HUES64 (cell line): ENCODE results near the gene TMEM130. TPM values are rescaled to one million over a fixed set of nuclear protein-coding genes. Genes with fewer than 3 reads are reported as not detected.

Source experiments
- H3K27ac ChIP-seq: 2 replicates; pipeline ENCODE4 v1.7.0; 2013; ENCODE audit warnings: low read depth, low read length, inconsistent platforms
- H3K27me3 ChIP-seq: 2 replicates; pipeline ENCODE4 v1.6.1; 2013; ENCODE audit warnings: mild to moderate bottlenecking, low read length; ENCODE audit not compliant: insufficient read depth
- H3K36me3 ChIP-seq: 2 replicates; pipeline ENCODE4 v1.6.1; 2013; ENCODE audit warnings: mild to moderate bottlenecking, low read length; ENCODE audit not compliant: insufficient read depth
- H3K4me1 ChIP-seq: 2 replicates; pipeline ENCODE4 v1.6.1; 2013; ENCODE audit warnings: mild to moderate bottlenecking, low read length, moderate library complexity; ENCODE audit not compliant: insufficient read depth
- H3K4me3 ChIP-seq: 2 replicates; pipeline ENCODE4 v1.5.1; 2013; ENCODE audit warnings: mild to moderate bottlenecking, low read length, moderate library complexity
- H3K9ac ChIP-seq: 2 replicates; pipeline ENCODE4 v1.6.1; 2013; ENCODE audit warnings: mild to moderate bottlenecking, low read depth, low read length
- H3K9me3 ChIP-seq: 2 replicates; pipeline ENCODE4 v1.6.1; 2013; ENCODE audit warnings: low read depth, low read length; ENCODE audit not compliant: insufficient read depth
- WGBS: fragments of 150-250, 120-280 bp; methylation state at CpG from one replicate; pipeline ENCODE4 v1.1.7; 2013; ENCODE audit warnings: missing lambda C conversion rate; 5-methylcytosine and 5-hydroxymethylcytosine counted together
- polyA plus RNA-seq, 2 experiments: library from polyadenylated mRNA; stranded (reverse); fragments of 50-300 nt; gene quantifications; one replicate each; pipeline ENCODE4 v1.2.3, GENCODE V29; 2013

TMEM130 gene, protein sequence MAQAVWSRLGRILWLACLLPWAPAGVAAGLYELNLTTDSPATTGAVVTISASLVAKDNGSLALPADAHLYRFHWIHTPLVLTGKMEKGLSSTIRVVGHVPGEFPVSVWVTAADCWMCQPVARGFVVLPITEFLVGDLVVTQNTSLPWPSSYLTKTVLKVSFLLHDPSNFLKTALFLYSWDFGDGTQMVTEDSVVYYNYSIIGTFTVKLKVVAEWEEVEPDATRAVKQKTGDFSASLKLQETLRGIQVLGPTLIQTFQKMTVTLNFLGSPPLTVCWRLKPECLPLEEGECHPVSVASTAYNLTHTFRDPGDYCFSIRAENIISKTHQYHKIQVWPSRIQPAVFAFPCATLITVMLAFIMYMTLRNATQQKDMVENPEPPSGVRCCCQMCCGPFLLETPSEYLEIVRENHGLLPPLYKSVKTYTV
- 0.90 TPM for polyA plus RNA-seq (2013, experiment 1 of 2)
- polyA plus RNA-seq (2013, experiment 2 of 2) = 1.8 TPM

DNA sequence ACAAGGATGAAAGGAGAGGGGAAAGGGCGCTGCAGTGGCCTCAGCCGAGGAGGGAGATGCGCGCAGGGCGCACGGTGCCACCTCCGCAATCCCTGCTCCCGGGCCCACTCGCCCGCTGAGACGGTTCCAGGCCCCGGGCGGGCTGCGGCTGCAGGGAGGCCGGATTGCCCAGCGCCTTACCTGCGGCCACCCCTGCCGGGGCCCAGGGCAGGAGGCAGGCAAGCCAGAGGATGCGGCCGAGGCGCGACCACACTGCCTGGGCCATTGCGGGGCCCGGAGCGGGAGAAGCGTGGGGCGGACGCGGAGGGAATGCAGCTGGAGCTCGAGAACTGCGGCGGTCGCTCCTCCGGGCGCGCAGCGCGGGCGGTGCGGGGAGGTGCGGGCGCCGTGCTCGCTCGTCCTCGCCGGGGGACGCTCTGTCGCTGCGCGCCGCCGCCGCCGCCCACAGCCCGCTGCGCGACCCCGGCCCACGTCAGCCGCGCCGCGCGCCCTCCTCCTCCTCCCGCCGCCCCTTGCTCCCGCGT, at the start of gene TMEM130:
Gene TMEM130 (minus strand): TSS at position 418 of the 524 bp plus-strand sequence. CDS start 153 bp downstream, at position 265.
- Histone ChIP-seq H3K27ac (no peak within 1 kb of the TSS), H3K4me3 (peak within 1 kb of the TSS; percentile 67), H3K36me3 (no peaks in the 10 kb centered on the region), H3K27me3 (peaks cover 37% of the 10 kb centered on the region), H3K9ac (peak within 1 kb of the TSS; percentile 24; the same call in 1 of the 2 replicates), H3K9me3 (no peaks in the 10 kb centered on the region), H3K4me1 (peaks cover 6% of the 10 kb centered on the region; the same call in 1 of the 2 replicates)
- WGBS = under 1% methylated on average over 69 of the region's 69 CpGs

DNA sequence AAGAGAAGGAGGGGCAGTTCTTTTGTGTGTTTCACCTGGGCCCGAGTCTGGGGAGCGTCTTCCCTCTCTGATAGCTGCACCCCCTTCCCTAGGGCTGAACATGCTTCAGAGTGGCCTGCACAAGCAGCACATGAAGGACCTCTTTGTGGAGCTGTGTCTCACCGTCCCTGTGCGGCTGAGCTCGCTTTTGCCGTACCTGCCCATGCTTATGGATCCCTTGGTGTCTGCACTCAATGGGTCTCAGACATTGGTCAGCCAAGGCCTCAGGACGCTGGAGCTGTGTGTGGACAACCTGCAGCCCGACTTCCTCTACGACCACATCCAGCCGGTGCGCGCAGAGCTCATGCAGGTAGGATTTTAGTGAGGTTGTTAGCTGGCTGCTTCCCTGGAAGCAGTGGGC, 47.5 kb upstream of the TMEM130 start:
- Histone ChIP-seq H3K36me3 (peaks cover 98% of the 10 kb centered on the region), H3K4me1 (no peaks in the 10 kb centered on the region), H3K9me3 (no peaks in the 10 kb centered on the region), H3K9ac (no peak overlapping the region), H3K27ac (no peak overlapping the region), H3K27me3 (no peaks in the 10 kb centered on the region), H3K4me3 (no peak overlapping the region)
- WGBS = 98% methylated on average over 12 of the region's 12 CpGs

DNA sequence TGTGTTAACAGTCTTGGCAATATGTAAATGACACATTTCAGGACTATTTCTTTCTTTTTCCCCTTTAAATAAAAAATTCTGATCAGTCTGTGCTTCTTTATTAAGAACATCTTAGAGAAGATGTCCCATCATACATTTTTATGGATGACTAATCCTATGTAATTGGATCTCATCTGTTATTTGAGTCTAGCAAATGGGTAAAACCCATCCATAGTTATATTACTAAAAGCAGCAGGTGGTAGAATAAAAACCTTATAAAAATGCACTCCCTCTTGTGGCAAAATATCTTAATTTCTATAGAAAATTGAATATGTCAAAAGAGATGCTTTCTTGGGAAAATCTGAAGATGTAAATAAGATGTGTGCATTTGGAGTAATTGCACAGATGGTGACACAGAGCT, 43.8 kb upstream of the TMEM130 start:
- H3K4me1 ChIP-seq = no peaks in the 10 kb centered on the region
- H3K9ac ChIP-seq = no peak overlapping the region
- H3K4me3 ChIP-seq = no peak overlapping the region
- no peaks in the 10 kb centered on the region for H3K27me3 ChIP-seq
- H3K27ac ChIP-seq = no peak overlapping the region
- H3K36me3 ChIP-seq = peaks cover 98% of the 10 kb centered on the region
- no peaks in the 10 kb centered on the region for H3K9me3 ChIP-seq

DNA sequence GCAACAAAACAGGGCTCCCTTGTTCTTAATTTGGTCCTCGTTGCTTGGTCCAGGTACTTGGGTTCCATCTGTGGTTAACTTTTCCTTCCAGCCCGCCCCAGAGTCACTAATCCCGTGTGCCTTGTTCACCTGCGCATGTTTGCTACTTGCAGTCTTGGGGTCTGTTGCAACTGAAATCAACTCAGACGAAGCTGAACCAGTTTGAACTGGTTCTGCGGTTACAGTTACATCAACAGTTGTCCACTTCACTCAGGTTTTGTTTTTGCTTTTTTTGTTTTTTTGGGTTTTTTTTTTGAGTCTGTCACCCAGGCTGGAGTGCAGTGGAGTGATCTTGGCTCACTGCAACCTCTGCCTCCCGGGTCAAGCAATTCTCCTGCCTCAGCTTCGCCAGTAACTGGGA, 43.2 kb upstream of the TMEM130 start:
- H3K27ac ChIP-seq = no peak overlapping the region
- no peaks in the 10 kb centered on the region for H3K4me1 ChIP-seq
- 97% methylated on average over 8 of the region's 8 CpGs for WGBS
- H3K9me3 ChIP-seq = no peaks in the 10 kb centered on the region
- no peak overlapping the region for H3K4me3 ChIP-seq
- H3K36me3 ChIP-seq = peaks cover 99% of the 10 kb centered on the region
- H3K27me3 ChIP-seq = no peaks in the 10 kb centered on the region
- H3K9ac ChIP-seq = no peak overlapping the region

DNA sequence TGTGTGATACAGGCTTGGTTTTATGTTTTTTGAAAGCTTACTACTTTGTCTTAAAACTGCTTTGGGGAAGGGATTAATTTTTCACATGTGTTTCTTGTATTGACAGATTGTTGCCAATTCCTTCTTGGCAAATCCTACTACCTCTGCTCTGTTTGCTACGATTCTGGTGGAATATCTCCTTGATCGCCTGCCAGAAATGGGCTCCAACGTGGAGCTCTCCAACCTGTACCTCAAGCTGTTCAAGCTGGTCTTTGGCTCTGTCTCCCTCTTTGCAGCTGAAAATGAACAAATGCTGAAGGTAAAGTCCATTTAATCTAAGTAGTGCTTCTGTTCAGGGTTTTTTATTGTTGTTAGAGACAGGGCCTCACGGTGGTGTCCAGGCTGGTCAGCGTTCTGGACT, 42.1 kb upstream of the TMEM130 start:
- Histone ChIP-seq H3K9ac (no peak overlapping the region), H3K36me3 (peaks cover 99% of the 10 kb centered on the region), H3K4me3 (no peak overlapping the region), H3K27ac (no peak overlapping the region), H3K27me3 (no peaks in the 10 kb centered on the region), H3K4me1 (no peaks in the 10 kb centered on the region), H3K9me3 (peaks cover 4% of the 10 kb centered on the region; the same call in 1 of the 2 replicates)
- WGBS = 93% methylated on average over 5 of the region's 5 CpGs

DNA sequence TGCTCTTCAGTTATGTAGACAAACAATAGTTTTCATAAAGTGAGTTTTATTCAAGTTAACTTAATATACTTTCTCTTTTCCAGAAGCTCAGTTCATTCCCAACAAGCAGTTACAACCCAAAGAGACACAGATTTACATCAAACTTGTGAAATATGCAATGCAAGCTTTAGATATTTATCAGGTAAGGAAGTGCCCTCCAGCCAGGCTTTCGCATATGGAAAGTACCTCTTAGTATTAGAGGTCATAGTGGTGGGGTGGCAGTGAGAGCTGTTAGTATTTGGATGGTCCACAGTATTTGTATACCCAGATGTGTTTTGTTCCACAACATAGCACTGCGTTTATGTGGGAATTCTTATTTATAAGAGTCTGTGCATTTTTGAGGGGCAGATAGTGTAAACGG, 40.6 kb upstream of the TMEM130 start:
- Histone ChIP-seq H3K4me3 (no peak overlapping the region), H3K9me3 (peaks cover 9% of the 10 kb centered on the region; the same call in 1 of the 2 replicates), H3K4me1 (no peaks in the 10 kb centered on the region), H3K9ac (no peak overlapping the region), H3K36me3 (peaks cover 99% of the 10 kb centered on the region), H3K27ac (no peak overlapping the region), H3K27me3 (no peaks in the 10 kb centered on the region)
- WGBS = 99% methylated on average over 2 of the region's 3 CpGs

DNA sequence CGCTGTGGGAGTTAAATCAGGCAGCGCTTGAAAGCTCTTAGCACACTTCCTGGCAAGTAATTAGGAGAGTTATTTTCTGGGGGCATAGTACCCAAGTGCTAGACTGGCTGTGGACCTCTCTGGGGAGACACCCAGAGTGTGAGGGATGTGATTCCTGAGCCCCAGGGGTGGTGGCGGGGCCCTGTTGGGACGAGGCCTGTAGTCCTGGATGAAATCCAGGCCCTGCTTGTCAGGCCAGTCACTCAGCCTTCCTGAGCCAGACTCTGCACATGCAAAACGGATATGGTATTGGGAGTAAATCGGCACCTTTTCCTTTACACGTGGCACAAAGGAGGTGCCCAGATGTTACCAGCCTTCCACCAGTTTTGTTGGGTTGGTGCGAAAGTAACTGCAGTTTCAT, 39.7 kb upstream of the TMEM130 start:
- WGBS = 96% methylated on average over 8 of the region's 8 CpGs
- Histone ChIP-seq H3K4me1 (no peaks in the 10 kb centered on the region), H3K27ac (no peak overlapping the region), H3K9me3 (peaks cover 9% of the 10 kb centered on the region; the same call in 1 of the 2 replicates), H3K27me3 (no peaks in the 10 kb centered on the region), H3K4me3 (no peak overlapping the region), H3K9ac (no peak overlapping the region), H3K36me3 (peaks cover 99% of the 10 kb centered on the region)

DNA sequence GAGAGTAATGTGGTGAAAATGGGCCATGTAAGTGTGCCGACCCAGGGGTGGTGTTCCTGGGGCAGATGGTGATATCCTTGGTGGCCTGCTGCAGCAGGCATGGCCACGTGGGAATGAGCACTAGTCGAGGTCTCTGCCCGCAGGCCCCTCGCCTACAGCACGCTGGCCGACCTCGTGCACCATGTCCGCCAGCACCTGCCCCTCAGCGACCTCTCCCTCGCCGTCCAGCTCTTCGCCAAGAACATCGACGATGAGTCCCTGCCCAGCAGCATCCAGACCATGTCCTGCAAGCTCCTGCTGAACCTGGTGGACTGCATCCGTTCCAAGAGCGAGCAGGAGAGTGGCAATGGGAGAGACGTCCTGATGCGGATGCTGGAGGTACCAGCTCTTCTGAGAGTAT, 38.8 kb upstream of the TMEM130 start:
- no peak overlapping the region for H3K27ac ChIP-seq
- H3K4me3 ChIP-seq = no peak overlapping the region
- 97% methylated on average over 19 of the region's 19 CpGs for WGBS
- H3K9ac ChIP-seq = no peak overlapping the region
- H3K36me3 ChIP-seq = peaks cover 98% of the 10 kb centered on the region
- no peaks in the 10 kb centered on the region for H3K27me3 ChIP-seq
- H3K9me3 ChIP-seq = peaks cover 9% of the 10 kb centered on the region; the same call in 1 of the 2 replicates
- no peaks in the 10 kb centered on the region for H3K4me1 ChIP-seq

DNA sequence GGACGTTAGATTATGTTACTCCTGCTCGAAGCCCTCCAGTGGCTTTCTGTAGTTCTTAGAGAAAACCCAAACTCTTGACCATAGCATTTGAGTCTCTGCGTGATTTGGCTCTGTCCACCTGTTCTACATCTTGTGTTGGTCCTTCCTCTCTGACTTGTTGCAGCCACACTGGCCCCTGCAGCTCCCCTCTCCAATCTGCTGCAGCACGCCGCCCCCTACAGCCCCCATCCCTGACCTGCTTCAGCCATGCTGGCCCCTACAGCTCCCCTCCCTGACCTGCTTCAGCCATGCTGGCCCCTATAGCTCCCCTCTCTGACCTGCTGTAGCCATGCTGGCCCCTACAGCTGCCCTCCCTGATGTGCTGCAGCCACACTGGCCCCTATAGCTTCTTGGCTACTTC, 37.8 kb upstream of the TMEM130 start:
- peaks cover 9% of the 10 kb centered on the region; the same call in 1 of the 2 replicates for H3K9me3 ChIP-seq
- WGBS = 93% methylated on average over 5 of the region's 5 CpGs
- H3K27ac ChIP-seq = no peak overlapping the region
- no peak overlapping the region for H3K4me3 ChIP-seq
- no peaks in the 10 kb centered on the region for H3K4me1 ChIP-seq
- no peaks in the 10 kb centered on the region for H3K27me3 ChIP-seq
- peaks cover 98% of the 10 kb centered on the region for H3K36me3 ChIP-seq
- no peak overlapping the region for H3K9ac ChIP-seq

DNA sequence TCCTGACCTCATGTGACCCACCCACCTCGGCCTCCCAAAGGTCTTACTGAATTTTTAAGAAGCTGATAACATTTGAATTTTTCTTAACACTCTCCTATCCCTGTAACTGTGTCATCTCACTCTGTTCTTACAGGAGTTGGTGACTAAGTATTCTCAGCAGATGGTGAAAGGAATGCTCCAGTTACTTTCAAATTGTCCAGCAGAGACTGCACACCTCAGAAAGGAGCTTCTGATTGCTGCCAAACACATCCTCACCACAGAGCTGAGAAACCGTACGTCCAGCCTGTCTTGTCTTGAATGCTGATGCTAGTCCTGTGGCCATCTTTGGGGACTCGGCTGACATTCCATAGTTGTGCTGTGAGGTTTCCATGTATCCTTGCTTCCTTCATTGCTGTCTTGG, 33.4 kb upstream of the TMEM130 start:
- no peaks in the 10 kb centered on the region for H3K4me1 ChIP-seq
- H3K36me3 ChIP-seq = peaks cover 98% of the 10 kb centered on the region
- peaks cover 9% of the 10 kb centered on the region; the same call in 1 of the 2 replicates for H3K9me3 ChIP-seq
- H3K4me3 ChIP-seq = no peak overlapping the region
- H3K27ac ChIP-seq = no peak overlapping the region
- H3K9ac ChIP-seq = no peak overlapping the region
- no peaks in the 10 kb centered on the region for H3K27me3 ChIP-seq
- 91% methylated on average over 4 of the region's 4 CpGs for WGBS

DNA sequence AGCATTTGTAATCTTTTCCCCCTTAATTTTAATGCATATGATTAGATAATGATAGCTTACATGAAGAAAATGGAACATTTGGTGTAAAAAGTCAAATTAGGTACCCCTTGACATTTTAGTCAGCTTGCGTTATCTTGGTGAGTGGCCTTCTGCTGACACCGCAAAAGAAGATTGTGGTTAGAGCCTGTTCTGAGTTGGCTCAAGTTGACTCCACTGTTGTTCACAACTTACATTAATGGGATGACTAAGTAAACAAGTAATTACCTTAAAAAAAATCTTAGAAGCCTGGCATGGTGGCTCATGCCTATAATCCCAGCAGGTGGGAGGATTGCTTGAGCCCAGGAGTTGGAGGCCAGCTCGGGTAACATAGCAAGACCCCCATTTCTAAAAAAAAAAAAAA, 32.7 kb upstream of the TMEM130 start:
- Histone ChIP-seq H3K9me3 (peaks cover 8% of the 10 kb centered on the region; the same call in 1 of the 2 replicates), H3K9ac (no peak overlapping the region), H3K27me3 (no peaks in the 10 kb centered on the region), H3K27ac (no peak overlapping the region), H3K4me1 (no peaks in the 10 kb centered on the region), H3K4me3 (no peak overlapping the region), H3K36me3 (peaks cover 98% of the 10 kb centered on the region)
- WGBS = 93% methylated on average over 2 of the region's 3 CpGs
